RWPE2 (cell line): Measurements from ENCODE around the gene ADAM12.

Experiments used
- ATAC-seq: fragments of 200-7000 bp; cut with Tn5 transposase; 3 replicates; pipeline ENCODE4 v1.9.1; 2021; ENCODE audit warnings: low read depth
- DNase-seq: peaks from one replicate; pipeline ENCODE4 v3.0.0-alpha.2; 2020; ENCODE audit warnings: low spot score
- H3K27ac ChIP-seq: fragments of 450-650 bp; 2 replicates; pipeline ENCODE4 v1.5.1; 2017; ENCODE audit warnings: mild to moderate bottlenecking; ENCODE audit not compliant: poor library complexity, severe bottlenecking
- H3K27me3 ChIP-seq: fragments of 250-450 bp; sonication (Bioruptor Pico); 2 replicates; pipeline ENCODE4 v1.5.1; 2021; ENCODE audit warnings: mild to moderate bottlenecking, moderate library complexity; ENCODE audit not compliant: insufficient read depth, poor library complexity, severe bottlenecking
- H3K36me3 ChIP-seq: fragments of 250-450 bp; sonication (Bioruptor Pico); 2 replicates; pipeline ENCODE4 v1.5.1; 2020; ENCODE audit warnings: low read depth, mild to moderate bottlenecking, moderate library complexity
- H3K4me1 ChIP-seq: fragments of 250-450 bp; sonication (Bioruptor Pico); 2 replicates; pipeline ENCODE4 v1.5.1; 2021; ENCODE audit warnings: mild to moderate bottlenecking, moderate library complexity; ENCODE audit not compliant: insufficient read depth, poor library complexity, severe bottlenecking
- H3K4me3 ChIP-seq: fragments of 250-450 bp; sonication (Bioruptor Pico); 2 replicates; pipeline ENCODE4 v1.5.1; 2021; ENCODE audit warnings: mild to moderate bottlenecking, moderate library complexity; ENCODE audit not compliant: severe bottlenecking
- H3K9me3 ChIP-seq: fragments of 250-450 bp; sonication (Bioruptor Pico); 2 replicates; pipeline ENCODE4 v1.5.1; 2021; ENCODE audit warnings: mild to moderate bottlenecking, moderate library complexity; ENCODE audit not compliant: severe bottlenecking
- CTCF ChIP-seq: fragments of 450-650 bp; IDR thresholded peaks from one replicate; pipeline ENCODE4 v1.5.1; 2017; ENCODE audit warnings: mild to moderate bottlenecking, moderate library complexity; ENCODE audit not compliant: poor library complexity, severe bottlenecking

The ADAM12 gene

DNA sequence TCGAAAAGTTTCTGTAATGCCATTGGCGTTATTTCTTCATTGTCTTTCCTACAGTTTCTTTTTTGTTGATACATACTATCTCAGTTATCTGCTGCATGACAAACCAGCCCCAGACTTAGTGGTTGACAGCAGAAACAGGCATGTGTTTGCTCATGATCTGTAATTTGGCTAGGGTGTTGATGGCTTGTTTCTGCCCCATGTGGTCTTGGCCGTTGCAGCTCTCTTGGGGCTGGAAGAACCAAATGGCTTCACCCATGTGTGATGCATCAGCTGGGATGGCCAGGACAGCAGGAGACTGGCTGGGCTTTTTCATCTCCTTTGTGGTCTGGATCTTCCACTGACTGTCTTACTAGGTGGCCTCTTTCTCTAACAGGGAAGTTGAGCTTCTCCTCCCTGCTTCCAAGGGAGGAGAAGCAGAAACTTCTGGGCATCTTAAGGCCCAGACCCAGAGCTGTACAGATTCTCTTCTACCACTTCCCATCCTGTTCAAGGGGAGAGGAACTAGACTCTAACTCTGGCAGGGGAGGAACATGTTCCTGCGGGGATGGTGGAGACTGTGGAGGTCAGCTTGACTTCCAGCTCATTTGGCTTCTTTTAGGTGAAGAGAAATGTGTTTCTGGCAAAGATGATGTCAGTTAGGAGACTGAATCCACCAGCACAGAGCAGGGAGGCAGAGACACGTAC is 402.6 kb downstream of the ADAM12 start:
- Histone ChIP-seq H3K4me1 (no peaks in the 10 kb centered on the region), H3K27ac (no peak overlapping the region), H3K36me3 (no peaks in the 10 kb centered on the region), H3K27me3 (no peaks in the 10 kb centered on the region), H3K9me3 (no peaks in the 10 kb centered on the region), H3K4me3 (no peak overlapping the region)
- ATAC-seq (no peak), DNase-seq (no peak)
- no peak for TF ChIP-seq CTCF

DNA sequence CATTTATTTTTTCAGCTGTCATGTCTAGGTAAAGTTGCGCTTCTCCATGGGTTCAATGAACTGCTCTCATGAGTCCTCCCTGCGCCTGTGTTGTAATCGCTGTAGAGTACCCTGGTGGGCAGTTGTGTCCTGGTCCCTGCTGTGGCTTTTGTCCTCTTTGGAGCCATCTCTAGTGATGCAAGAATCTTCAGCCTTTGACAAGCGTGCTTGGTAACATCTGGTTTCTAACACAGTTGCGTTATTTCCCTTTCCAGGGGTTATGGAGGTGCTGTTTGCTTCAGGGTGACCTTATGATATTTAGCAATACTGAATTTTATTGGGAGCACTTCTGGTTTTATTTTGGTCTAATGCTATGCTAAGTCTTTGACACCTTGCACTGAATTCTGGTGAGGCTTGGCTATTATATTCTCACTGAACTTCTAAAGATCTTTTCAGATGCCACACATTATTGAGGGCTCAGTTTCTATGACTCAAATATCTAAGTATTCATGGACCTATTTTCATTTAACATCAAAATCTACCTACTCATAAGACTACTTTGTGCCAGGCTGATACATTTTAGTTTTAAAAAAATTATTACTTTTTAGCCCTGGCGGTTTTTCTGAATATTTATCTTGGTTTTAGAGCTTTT is 403.3 kb downstream of the ADAM12 start:
- ATAC-seq (no peak), DNase-seq (no peak)
- no peaks in the 10 kb centered on the region for H3K36me3 ChIP-seq
- H3K27ac ChIP-seq, result no peak overlapping the region
- no peaks in the 10 kb centered on the region for H3K9me3 ChIP-seq
- no peaks in the 10 kb centered on the region for H3K4me1 ChIP-seq
- H3K27me3 ChIP-seq, result no peaks in the 10 kb centered on the region
- no peak overlapping the region for H3K4me3 ChIP-seq
- no peak for TF ChIP-seq CTCF

- no peaks in the 10 kb centered on the region for H3K36me3 ChIP-seq
- H3K4me3 ChIP-seq, result no peak overlapping the region
- no peak overlapping the region for H3K27ac ChIP-seq
- no peaks in the 10 kb centered on the region for H3K27me3 ChIP-seq
- ATAC-seq, result no peak
- no peak for TF ChIP-seq CTCF
- no peaks in the 10 kb centered on the region for H3K9me3 ChIP-seq
- no peak for DNase-seq
- no peaks in the 10 kb centered on the region for H3K4me1 ChIP-seq
Observed at GRCh38 chr10:125984346-125984745, 403.9 kb downstream of the ADAM12 start.

GRCh38 chr10:125983656-125984055 is 404.6 kb downstream of the ADAM12 start:
- Histone ChIP-seq H3K27ac (no peak overlapping the region), H3K27me3 (no peaks in the 10 kb centered on the region), H3K4me3 (no peak overlapping the region), H3K36me3 (no peaks in the 10 kb centered on the region), H3K4me1 (no peaks in the 10 kb centered on the region), H3K9me3 (no peaks in the 10 kb centered on the region)
- DNase-seq, result no peak
- no peak for ATAC-seq
- TF ChIP-seq CTCF, result no peak

- no peaks in the 10 kb centered on the region for H3K27me3 ChIP-seq
- H3K4me3 ChIP-seq, result no peak overlapping the region
- no peaks in the 10 kb centered on the region for H3K36me3 ChIP-seq
- no peaks in the 10 kb centered on the region for H3K9me3 ChIP-seq
- no peaks in the 10 kb centered on the region for H3K4me1 ChIP-seq
- no peak for TF ChIP-seq CTCF
- DNase-seq, result no peak
- H3K27ac ChIP-seq, result no peak overlapping the region
- no peak for ATAC-seq
Observed at GRCh38 chr10:125983161-125983560, 405.1 kb downstream of the ADAM12 start.
